Measurements from ENCODE around the gene SLC25A1. TPM values are rescaled to one million over a fixed set of nuclear protein-coding genes. Genes with fewer than 3 reads are reported as not detected.

SLC25A1 gene
- polyA plus RNA-seq (2011; rRNA removed) = 19.6 and 36.9 TPM in 2 replicates
- polyA minus RNA-seq (2011; rRNA and poly(A)+ RNA removed) = 27.7 and 28.7 TPM in 2 replicates

DNA sequence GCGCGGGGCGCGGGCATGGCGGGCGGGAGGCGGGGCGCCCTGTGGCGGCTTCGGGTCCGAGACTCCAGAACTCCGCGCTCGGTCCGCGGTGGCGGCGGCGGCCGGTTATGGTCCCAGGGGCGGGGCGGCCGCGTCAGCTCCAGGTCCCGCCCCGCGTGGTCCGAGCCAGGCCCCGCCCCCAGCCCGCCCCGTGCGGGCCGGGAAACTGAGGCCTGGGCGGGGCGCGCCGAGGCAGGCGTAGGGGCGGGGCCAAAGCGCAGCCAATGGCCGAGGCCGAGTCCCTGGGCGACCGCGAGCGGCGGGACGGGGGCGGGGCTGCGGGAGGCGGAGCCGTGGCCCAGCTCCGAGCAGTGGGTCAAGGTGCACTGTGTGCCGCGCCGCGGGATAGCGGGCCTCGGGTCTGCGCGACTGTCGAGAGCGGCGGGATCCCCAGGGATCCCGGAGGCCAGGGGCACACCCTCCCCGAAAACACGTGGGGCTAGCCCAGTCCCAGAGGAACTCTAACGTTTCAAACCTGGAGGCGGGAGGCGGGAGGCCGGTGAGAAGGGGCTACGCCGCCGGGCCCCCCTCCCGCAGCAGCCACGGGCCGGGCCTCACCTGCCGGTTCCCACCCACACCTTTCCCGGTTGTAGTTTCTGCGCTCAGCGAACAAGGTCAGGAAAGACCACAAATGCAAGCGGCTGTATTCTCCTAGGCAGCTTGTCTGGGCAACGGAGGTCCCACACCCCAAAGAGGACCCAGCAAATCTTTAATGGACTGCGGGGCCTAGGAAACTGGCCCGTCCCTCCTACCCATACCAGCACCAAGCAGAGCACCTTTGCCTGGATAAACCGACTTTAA is at the start of gene SLC25A1:
Gene SLC25A1, minus strand, starts transcription at position 80 of the 840 bp plus-strand sequence. Its CDS starts 63 bp downstream, at position 17.
- TF ChIP-seq CTCF (IDR thresholded peaks at IDR 0.05; ENCODE audit: insufficient read depth, low read depth, low read length) = no peak
- CTCF ChIA-PET = interaction anchor here (0.7 to 2.5 kb wide), 23 partner anchors 9 to 482 kb away, joined by 3 to 13 read pairs (median 3); partner anchors contain the start of gene ESS2
- H3K4me3 ChIP-seq (ENCODE audit: low read depth, low read length) = peak within 1 kb of the TSS; percentile 80
- no peaks in the 10 kb centered on the region for H3K27me3 ChIP-seq (ENCODE audit: control insufficient read depth, insufficient read depth, low read length)
- no peak for DNase-seq (ENCODE audit: low read depth)
- POLR2A ChIA-PET = interaction anchor here (0.6 kb wide), 2 partner anchors 243 to 252 kb away, joined by 3 to 12 read pairs; no protein-coding TSS in a partner anchor
- H3K36me3 ChIP-seq (ENCODE audit: control insufficient read depth, insufficient read depth, low read length) = peaks cover 7% of the 10 kb centered on the region

GRCh38 chr22:19228179-19228578 is 49.6 kb upstream of the SLC25A1 start:
- CTCF ChIA-PET = no interaction called here
- Histone ChIP-seq H3K36me3 (ENCODE audit: control insufficient read depth, insufficient read depth, low read length) (peaks cover 11% of the 10 kb centered on the region), H3K4me3 (ENCODE audit: low read depth, low read length) (no peak overlapping the region), H3K27me3 (ENCODE audit: control insufficient read depth, insufficient read depth, low read length) (no peaks in the 10 kb centered on the region)
- POLR2A ChIA-PET = no interaction called here
- no peak for DNase-seq (ENCODE audit: low read depth)
- TF ChIP-seq CTCF (IDR thresholded peaks at IDR 0.05; ENCODE audit: insufficient read depth, low read depth, low read length) = no peak

- CTCF ChIA-PET = no interaction called here
- no peak for DNase-seq (ENCODE audit: low read depth)
Measured at GRCh38 chr22:19226428-19226827, 47.9 kb upstream of the SLC25A1 start.

GRCh38 chr22:19225560-19225959 is 47.0 kb upstream of the SLC25A1 start:
- POLR2A ChIA-PET = no interaction called here
- H3K36me3 ChIP-seq (ENCODE audit: control insufficient read depth, insufficient read depth, low read length) = peaks cover 14% of the 10 kb centered on the region
- CTCF ChIA-PET = interaction anchor here (0.6 to 0.9 kb wide), 2 partner anchors 20 to 1368 kb away, joined by 3 read pairs; no protein-coding TSS in a partner anchor

More at GRCh38 chr22:19226428-19226827, 47.9 kb upstream of the SLC25A1 start:
- Histone ChIP-seq H3K4me3 (ENCODE audit: low read depth, low read length) (no peak overlapping the region), H3K36me3 (ENCODE audit: control insufficient read depth, insufficient read depth, low read length) (peaks cover 12% of the 10 kb centered on the region), H3K27me3 (ENCODE audit: control insufficient read depth, insufficient read depth, low read length) (no peaks in the 10 kb centered on the region)
- POLR2A ChIA-PET = no interaction called here
- TF ChIP-seq CTCF (IDR thresholded peaks at IDR 0.05; ENCODE audit: insufficient read depth, low read depth, low read length) = no peak

More at GRCh38 chr22:19225560-19225959, 47.0 kb upstream of the SLC25A1 start:
- no peak for DNase-seq (ENCODE audit: low read depth)
- Histone ChIP-seq H3K27me3 (ENCODE audit: control insufficient read depth, insufficient read depth, low read length) (no peaks in the 10 kb centered on the region), H3K4me3 (ENCODE audit: low read depth, low read length) (no peak overlapping the region)
- no peak for TF ChIP-seq CTCF (IDR thresholded peaks at IDR 0.05; ENCODE audit: insufficient read depth, low read depth, low read length)

Data from BJ (cell line).